ENCODE data around the gene ARHGEF37. TPM values are rescaled to one million over a fixed set of nuclear protein-coding genes. Genes with fewer than 3 reads are reported as not detected.
"Not testable (repeated sequence)": the region's sequence is repeated elsewhere in the genome, so short reads cannot be mapped to it uniquely, and the experiment has no call there.

Gene ARHGEF37
- total RNA-seq, 1 experiment from 2014 or later: 17.0 TPM

GRCh38 chr5:149665416-149666175 is 84.3 kb downstream of the ARHGEF37 start:
- Histone ChIP-seq H3K9me2 (replicated peaks; ENCODE audit: insufficient read depth, low read length) (no peaks in the 10 kb centered on the region), H3K79me2 (ENCODE audit: low read length) (no peaks in the 10 kb centered on the region), H3K27me3 (ENCODE audit: low read length) (no peaks in the 10 kb centered on the region), H4K20me1 (ENCODE audit: insufficient read depth, low read depth, low read length) (no peaks in the 10 kb centered on the region), H3K27ac (ENCODE audit: low read length) (no peak overlapping the region), H3K4me2 (ENCODE audit: low read depth, low read length, poor library complexity, severe bottlenecking) (no peak overlapping the region), H2AFZ (ENCODE audit: low read length) (no peak overlapping the region), H3K4me3 (ENCODE audit: low read length) (no peak overlapping the region), H3K4me1 (ENCODE audit: low read length) (peaks cover 12% of the 10 kb centered on the region), H3K9ac (ENCODE audit: low read length) (no peak overlapping the region), H3K36me3 (ENCODE audit: insufficient read depth, low read length) (no peaks in the 10 kb centered on the region), H3K9me3 (ENCODE audit: low read length) (peaks cover 4% of the 10 kb centered on the region; the same call in 1 of the 2 replicates)
- peak; percentile 74 for DNase-seq

GRCh38 chr5:149666212-149666852 is 85.0 kb downstream of the ARHGEF37 start:
- H3K9ac ChIP-seq (ENCODE audit: low read length): no peak overlapping the region
- no peaks in the 10 kb centered on the region for H3K79me2 ChIP-seq (ENCODE audit: low read length)
- DNase-seq: no peak
- H3K4me1 ChIP-seq (ENCODE audit: low read length): peaks cover 12% of the 10 kb centered on the region
- H3K9me2 ChIP-seq (replicated peaks; ENCODE audit: insufficient read depth, low read length): no peaks in the 10 kb centered on the region
- H3K4me3 ChIP-seq (ENCODE audit: low read length): no peak overlapping the region
- peaks cover 4% of the 10 kb centered on the region; the same call in 1 of the 2 replicates for H3K9me3 ChIP-seq (ENCODE audit: low read length)
- H3K27ac ChIP-seq (ENCODE audit: low read length): no peak overlapping the region
- no peak overlapping the region for H2AFZ ChIP-seq (ENCODE audit: low read length)
- H4K20me1 ChIP-seq (ENCODE audit: insufficient read depth, low read depth, low read length): no peaks in the 10 kb centered on the region
- no peak overlapping the region for H3K4me2 ChIP-seq (ENCODE audit: low read depth, low read length, poor library complexity, severe bottlenecking)
- H3K27me3 ChIP-seq (ENCODE audit: low read length): no peaks in the 10 kb centered on the region
- no peaks in the 10 kb centered on the region for H3K36me3 ChIP-seq (ENCODE audit: insufficient read depth, low read length)

- Histone ChIP-seq H3K9ac (ENCODE audit: low read length) (no peak overlapping the region), H4K20me1 (ENCODE audit: insufficient read depth, low read depth, low read length) (no peaks in the 10 kb centered on the region), H3K9me2 (replicated peaks; ENCODE audit: insufficient read depth, low read length) (no peaks in the 10 kb centered on the region), H2AFZ (ENCODE audit: low read length) (no peak overlapping the region), H3K4me2 (ENCODE audit: low read depth, low read length, poor library complexity, severe bottlenecking) (no peak overlapping the region), H3K36me3 (ENCODE audit: insufficient read depth, low read length) (no peaks in the 10 kb centered on the region), H3K27ac (ENCODE audit: low read length) (no peak overlapping the region), H3K4me1 (ENCODE audit: low read length) (peaks cover 14% of the 10 kb centered on the region), H3K9me3 (ENCODE audit: low read length) (peaks cover 4% of the 10 kb centered on the region; the same call in 1 of the 2 replicates), H3K79me2 (ENCODE audit: low read length) (no peaks in the 10 kb centered on the region), H3K27me3 (ENCODE audit: low read length) (no peaks in the 10 kb centered on the region), H3K4me3 (ENCODE audit: low read length) (no peak overlapping the region)
- peak; percentile 82 for DNase-seq
Observed at GRCh38 chr5:149667084-149667828, 86.0 kb downstream of the ARHGEF37 start.

- H3K36me3 ChIP-seq (ENCODE audit: insufficient read depth, low read length): no peaks in the 10 kb centered on the region
- H2AFZ ChIP-seq (ENCODE audit: low read length): no peak overlapping the region
- no peaks in the 10 kb centered on the region for H3K27me3 ChIP-seq (ENCODE audit: low read length)
- no peak overlapping the region for H3K27ac ChIP-seq (ENCODE audit: low read length)
- no peaks in the 10 kb centered on the region for H4K20me1 ChIP-seq (ENCODE audit: insufficient read depth, low read depth, low read length)
- no peak overlapping the region for H3K9ac ChIP-seq (ENCODE audit: low read length)
- no peaks in the 10 kb centered on the region for H3K9me2 ChIP-seq (replicated peaks; ENCODE audit: insufficient read depth, low read length)
- H3K4me2 ChIP-seq (ENCODE audit: low read depth, low read length, poor library complexity, severe bottlenecking): no peak overlapping the region
- H3K4me3 ChIP-seq (ENCODE audit: low read length): no peak overlapping the region
- peaks cover 20% of the 10 kb centered on the region for H3K4me1 ChIP-seq (ENCODE audit: low read length)
- peaks cover 4% of the 10 kb centered on the region; the same call in 1 of the 2 replicates for H3K9me3 ChIP-seq (ENCODE audit: low read length)
- DNase-seq: no peak
- H3K79me2 ChIP-seq (ENCODE audit: low read length): no peaks in the 10 kb centered on the region
Observed at GRCh38 chr5:149667829-149668330, 86.6 kb downstream of the ARHGEF37 start.

- not testable (repeated sequence) for H3K27me3 ChIP-seq (ENCODE audit: low read length); H3K4me2 ChIP-seq (ENCODE audit: low read depth, low read length, poor library complexity, severe bottlenecking); H3K4me3 ChIP-seq (ENCODE audit: low read length); DNase-seq; H3K79me2 ChIP-seq (ENCODE audit: low read length); H3K9me3 ChIP-seq (ENCODE audit: low read length); H2AFZ ChIP-seq (ENCODE audit: low read length); H4K20me1 ChIP-seq (ENCODE audit: insufficient read depth, low read depth, low read length); H3K36me3 ChIP-seq (ENCODE audit: insufficient read depth, low read length); H3K27ac ChIP-seq (ENCODE audit: low read length); H3K9ac ChIP-seq (ENCODE audit: low read length); H3K9me2 ChIP-seq (replicated peaks; ENCODE audit: insufficient read depth, low read length)
- peaks cover 16% of the 10 kb centered on the region for H3K4me1 ChIP-seq (ENCODE audit: low read length)
Observed at GRCh38 chr5:149669273-149669672, 88.0 kb downstream of the ARHGEF37 start.

GRCh38 chr5:149671544-149671943 is 90.2 kb downstream of the ARHGEF37 start:
- no peaks in the 10 kb centered on the region for H3K79me2 ChIP-seq (ENCODE audit: low read length)
- H3K36me3 ChIP-seq (ENCODE audit: insufficient read depth, low read length): no peaks in the 10 kb centered on the region
- no peaks in the 10 kb centered on the region for H3K27me3 ChIP-seq (ENCODE audit: low read length)
- no peak for DNase-seq
- H3K4me2 ChIP-seq (ENCODE audit: low read depth, low read length, poor library complexity, severe bottlenecking): no peak overlapping the region
- H3K4me1 ChIP-seq (ENCODE audit: low read length): peaks cover 14% of the 10 kb centered on the region
- H3K9me3 ChIP-seq (ENCODE audit: low read length): peaks cover 4% of the 10 kb centered on the region; the same call in 1 of the 2 replicates
- no peak overlapping the region for H3K4me3 ChIP-seq (ENCODE audit: low read length)
- H2AFZ ChIP-seq (ENCODE audit: low read length): no peak overlapping the region
- no peak overlapping the region for H3K9ac ChIP-seq (ENCODE audit: low read length)
- H3K27ac ChIP-seq (ENCODE audit: low read length): no peak overlapping the region
- H3K9me2 ChIP-seq (replicated peaks; ENCODE audit: insufficient read depth, low read length): no peaks in the 10 kb centered on the region
- H4K20me1 ChIP-seq (ENCODE audit: insufficient read depth, low read depth, low read length): no peaks in the 10 kb centered on the region

- DNase-seq: peak; percentile 65
- Histone ChIP-seq H3K4me2 (ENCODE audit: low read depth, low read length, poor library complexity, severe bottlenecking) (peak overlapping the region; percentile 14), H3K4me1 (ENCODE audit: low read length) (peaks cover 17% of the 10 kb centered on the region), H3K4me3 (ENCODE audit: low read length) (no peak overlapping the region), H3K9ac (ENCODE audit: low read length) (no peak overlapping the region), H3K27me3 (ENCODE audit: low read length) (no peaks in the 10 kb centered on the region), H3K36me3 (ENCODE audit: insufficient read depth, low read length) (no peaks in the 10 kb centered on the region), H2AFZ (ENCODE audit: low read length) (no peak overlapping the region), H3K79me2 (ENCODE audit: low read length) (no peaks in the 10 kb centered on the region), H3K9me2 (replicated peaks; ENCODE audit: insufficient read depth, low read length) (no peaks in the 10 kb centered on the region), H3K9me3 (ENCODE audit: low read length) (peaks cover 3% of the 10 kb centered on the region; the same call in 1 of the 2 replicates), H3K27ac (ENCODE audit: low read length) (no peak overlapping the region), H4K20me1 (ENCODE audit: insufficient read depth, low read depth, low read length) (no peaks in the 10 kb centered on the region)
Observed at GRCh38 chr5:149672701-149673476, 91.6 kb downstream of the ARHGEF37 start.

All from Karpas-422 (cell line).